Breast epithelium (tissue), 4 donors: ENCODE data around the gene ARID1B. TPM values are rescaled to one million over a fixed set of nuclear protein-coding genes. Genes with fewer than 3 reads are reported as not detected.

Experiments
- DNase-seq, 2 donors: peaks; one replicate each; pipeline ENCODE4 v3.0.0-alpha.2; 2019; ENCODE audit warnings: low spot score in 2 of 2
- H3K27ac ChIP-seq, 2 donors: fragments of 200-600 bp; sonication (generic) in 1 of 2; one replicate each; pipeline ENCODE4 v1.5.1; 2016 to 2019; ENCODE audit warnings: mild to moderate bottlenecking in 1 of 2
- H3K27me3 ChIP-seq, 2 donors: fragments of 200-600 bp; sonication (generic) in 1 of 2; one replicate each; pipeline versions ENCODE4 v1.5.1 to v1.6.0; 2017 to 2019; ENCODE audit warnings: control low read depth in 1 of 2, mild to moderate bottlenecking in 1 of 2
- H3K36me3 ChIP-seq: fragments of 200-600 bp; one replicate; pipeline ENCODE4 v1.5.1; 2019
- H3K4me1 ChIP-seq, 2 donors: fragments of 200-600 bp; sonication (generic); one replicate each; pipeline ENCODE4 v1.5.1; 2016 to 2019; ENCODE audit warnings: control low read depth in 1 of 2
- H3K4me3 ChIP-seq, 3 donors: fragments of 200-600 bp; sonication (generic); 1 replicate in 2 of 3; 2 replicates in 1 of 3; pipeline ENCODE4 v1.5.1; 2016 to 2019; ENCODE audit warnings: mild to moderate bottlenecking in 3 of 3, moderate library complexity in 2 of 3
- H3K9me3 ChIP-seq, 2 donors: fragments of 200-600 bp; sonication (generic) in 1 of 2; one replicate each; pipeline ENCODE4 v1.5.1; 2016 to 2019; ENCODE audit warnings: control low read depth in 1 of 2
- CTCF ChIP-seq, 3 donors: fragments of 450-650 bp; IDR thresholded peaks; one replicate each; pipeline ENCODE4 v1.5.1; 2016 to 2017; ENCODE audit warnings: antibody characterized with exemption in 3 of 3, mild to moderate bottlenecking in 3 of 3, moderate library complexity in 3 of 3
- POLR2A ChIP-seq: fragments of 450-650 bp; IDR thresholded peaks from one replicate; pipeline ENCODE4 v1.6.1; 2016; ENCODE audit warnings: antibody characterized with exemption, mild to moderate bottlenecking, moderate library complexity
- POLR2AphosphoS5 ChIP-seq, 3 donors: sonication (generic); formaldehyde crosslinking; IDR thresholded peaks; one replicate each; pipeline ENCODE4 v1.6.1; 2017; ENCODE audit warnings: antibody characterized with exemption in 3 of 3
- intact Hi-C: fragments of 100-400 bp; cut with DNase I; formaldehyde crosslinking; loops from one replicate; pipeline ENCODE4 v1.15.1; 2023; ENCODE audit warnings: low total_unique reads
- total RNA-seq, 3 donors: library from RNA; depleted of rRNA; stranded (reverse); fragments of >200 nt; gene quantifications; one replicate each; pipeline ENCODE4 v1.1.0, GENCODE V29; 2016

The ARID1B gene
- total RNA-seq, 3 donors from 2014 or later: 99.9 to 205 (median 131) TPM

- peak overlapping the region in 1 of 2 donors; percentile 71 for H3K27ac ChIP-seq
- no peaks in the 10 kb centered on the region for H3K36me3 ChIP-seq
- peaks cover 0 to 3% of the 10 kb centered on the region in 2 donors for H3K4me1 ChIP-seq
- no peaks in the 10 kb centered on the region for H3K9me3 ChIP-seq
- DNase-seq: no peak
- no peak overlapping the region for H3K4me3 ChIP-seq
- intact Hi-C loops: no loop called here
- TF ChIP-seq POLR2AphosphoS5 (IDR thresholded peaks at IDR 0.05) (no peak), POLR2A (no peak), CTCF (IDR thresholded peaks at IDR 0.05) (no peak)
- no peaks in the 10 kb centered on the region for H3K27me3 ChIP-seq
Measured at GRCh38 chr6:157182503-157183264, 405.5 kb downstream of the ARID1B start.

- DNase-seq: peak; percentile 70 to 75
- Histone ChIP-seq H3K27me3 (no peaks in the 10 kb centered on the region), H3K27ac (peak overlapping the region; percentile 67 to 79), H3K4me3 (peak overlapping the region in 1 of 3 donors; percentile 46), H3K4me1 (peaks cover 0 to 3% of the 10 kb centered on the region in 2 donors), H3K36me3 (no peaks in the 10 kb centered on the region), H3K9me3 (no peaks in the 10 kb centered on the region)
- intact Hi-C loops: no loop called here
- TF ChIP-seq CTCF (IDR thresholded peaks at IDR 0.05): peak; percentile 82 to 90 (median 90)
- TF ChIP-seq POLR2AphosphoS5 (IDR thresholded peaks at IDR 0.05): peak in 2 of 3 donors; percentile 15 to 24
- no peak for TF ChIP-seq POLR2A
Measured at GRCh38 chr6:157184202-157185015, 407.2 kb downstream of the ARID1B start.

GRCh38 chr6:157185171-157185570 lies 408.0 kb downstream of the ARID1B start:
- peak overlapping the region in 1 of 2 donors; percentile 79 for H3K27ac ChIP-seq
- peaks cover 0 to 3% of the 10 kb centered on the region in 2 donors for H3K4me1 ChIP-seq
- intact Hi-C loops: no loop called here
- H3K9me3 ChIP-seq: no peaks in the 10 kb centered on the region
- no peak for DNase-seq
- TF ChIP-seq POLR2A (no peak), POLR2AphosphoS5 (IDR thresholded peaks at IDR 0.05) (no peak), CTCF (IDR thresholded peaks at IDR 0.05) (no peak)
- no peak overlapping the region for H3K4me3 ChIP-seq
- no peaks in the 10 kb centered on the region for H3K27me3 ChIP-seq
- no peaks in the 10 kb centered on the region for H3K36me3 ChIP-seq

GRCh38 chr6:157185986-157186385 lies 408.8 kb downstream of the ARID1B start:
- H3K36me3 ChIP-seq: no peaks in the 10 kb centered on the region
- intact Hi-C loops: no loop called here
- no peaks in the 10 kb centered on the region for H3K9me3 ChIP-seq
- TF ChIP-seq CTCF (IDR thresholded peaks at IDR 0.05): no peak
- no peak for TF ChIP-seq POLR2AphosphoS5 (IDR thresholded peaks at IDR 0.05)
- H3K4me1 ChIP-seq: peaks cover 0 to 3% of the 10 kb centered on the region in 2 donors
- H3K27ac ChIP-seq: peak overlapping the region in 1 of 2 donors; percentile 19
- DNase-seq: no peak
- no peak overlapping the region for H3K4me3 ChIP-seq
- no peaks in the 10 kb centered on the region for H3K27me3 ChIP-seq

GRCh38 chr6:157186785-157187181 lies 409.6 kb downstream of the ARID1B start:
- peak overlapping the region; percentile 62 to 76 for H3K27ac ChIP-seq
- H3K36me3 ChIP-seq: no peaks in the 10 kb centered on the region
- no peak for TF ChIP-seq CTCF (IDR thresholded peaks at IDR 0.05)
- TF ChIP-seq POLR2A: no peak
- no peak for TF ChIP-seq POLR2AphosphoS5 (IDR thresholded peaks at IDR 0.05)
- DNase-seq: no peak
- no peak overlapping the region for H3K4me3 ChIP-seq
- no peaks in the 10 kb centered on the region for H3K9me3 ChIP-seq
- H3K27me3 ChIP-seq: no peaks in the 10 kb centered on the region
- H3K4me1 ChIP-seq: peaks cover 0 to 3% of the 10 kb centered on the region in 2 donors
- intact Hi-C loops: no loop called here
